ENCODE measurements around the gene ANKRD10. TPM values are rescaled to one million over a fixed set of nuclear protein-coding genes. Genes with fewer than 3 reads are reported as not detected.

Gene ANKRD10
- total and polyA plus RNA-seq, 2 of the 8 experiments (the other 6 are each of a cell fraction or from before 2014, with no cell fraction given) = 146 to 218 TPM

GRCh38 chr13:110873639-110874507 lies 41.0 kb downstream of the ANKRD10 start (continued):
- TF ChIP-seq SUZ12 (IDR thresholded peaks at IDR 0.05; ENCODE audit: low read length) (no peak), EGR1 (IDR thresholded peaks at IDR 0.05; ENCODE audit: borderline replicate concordance, low read depth, low read length) (no peak), GTF2F1 (IDR thresholded peaks at IDR 0.05; ENCODE audit: borderline replicate concordance, low read depth, low read length) (no peak), CHD1 (IDR thresholded peaks at IDR 0.05; ENCODE audit: low read depth, low read length) (no peak), JUN (IDR thresholded peaks at IDR 0.05; ENCODE audit: low read depth, low read length) (no peak), BCL11A (IDR thresholded peaks at IDR 0.05; ENCODE audit: low read depth in 2 of 2, low read length in 2 of 2) (no peak)

Data from H1 (cell line).